Smooth muscle cell (in vitro differentiated cells): ENCODE results near the gene CKAP5. TPM values are rescaled to one million over a fixed set of nuclear protein-coding genes. Genes with fewer than 3 reads are reported as not detected.

Experiments used
- DNase-seq: peaks from one replicate; lab custom pipeline; 2025; ENCODE audit not compliant: unreplicated experiment; lab: John Stamatoyannopoulos, UW
- H2AFZ ChIP-seq: fragments of 200-600 bp; sonication (generic); 2 replicates; pipeline ENCODE4 v1.6.0; 2016; ENCODE audit warnings: antibody characterized with exemption, low read depth, mild to moderate bottlenecking
- H3F3A ChIP-seq: fragments of 200-600 bp; sonication (generic); 2 replicates; pipeline ENCODE4 v1.6.0; 2017; ENCODE audit warnings: antibody characterized with exemption, low read depth
- H3K27ac ChIP-seq: fragments of 200-600 bp; sonication (generic); 2 replicates; pipeline ENCODE4 v1.5.1; 2016; ENCODE audit warnings: low read depth, mild to moderate bottlenecking
- H3K27me3 ChIP-seq: fragments of 200-600 bp; sonication (generic); 2 replicates; pipeline ENCODE4 v1.6.1; 2016; ENCODE audit warnings: low read depth, mild to moderate bottlenecking
- H3K36me3 ChIP-seq: fragments of 200-600 bp; sonication (generic); 2 replicates; pipeline ENCODE4 v1.5.1; 2016; ENCODE audit warnings: low read depth
- H3K4me1 ChIP-seq: fragments of 200-600 bp; sonication (generic); 2 replicates; pipeline ENCODE4 v1.5.1; 2016; ENCODE audit warnings: low read depth
- H3K4me2 ChIP-seq: fragments of 200-600 bp; sonication (generic); 2 replicates; pipeline ENCODE4 v1.6.0; 2016; ENCODE audit warnings: mild to moderate bottlenecking
- H3K4me3 ChIP-seq: fragments of 200-600 bp; sonication (generic); 2 replicates; pipeline ENCODE4 v1.5.1; 2016; ENCODE audit warnings: mild to moderate bottlenecking
- H3K79me2 ChIP-seq: fragments of 200-600 bp; sonication (generic); 2 replicates; pipeline ENCODE4 v1.6.0; 2016; ENCODE audit warnings: low read depth, mild to moderate bottlenecking
- H3K9ac ChIP-seq: fragments of 200-600 bp; sonication (generic); 2 replicates; pipeline ENCODE4 v1.6.0; 2016; ENCODE audit warnings: low read depth
- H3K9me3 ChIP-seq: fragments of 200-600 bp; sonication (generic); replicated peaks from 2 replicates; pipeline ENCODE4 v1.5.1; 2016; ENCODE audit warnings: low read depth
- H4K20me1 ChIP-seq: fragments of 200-600 bp; sonication (generic); 2 replicates; pipeline ENCODE4 v1.6.0; 2016; ENCODE audit warnings: low read depth
- WGBS: methylation state at CpG from one replicate; pipeline ENCODE4 v1.1.7; 2016; ENCODE audit warnings: low lambda C conversion rate; 5-methylcytosine and 5-hydroxymethylcytosine counted together
- polyA plus RNA-seq: library from polyadenylated mRNA; unstranded; fragments of >200 nt; fragmentation: Nextera tagmentation; extraction: Ambion mirVana; gene quantifications from 2 replicates; pipeline ENCODE4 v1.2.1, GENCODE V29; 2016
- total RNA-seq: library from RNA; depleted of rRNA; stranded (reverse); fragments of >200 nt; gene quantifications from 2 replicates; pipeline ENCODE4 v1.2.3, GENCODE V29; 2014
- TF ChIP-seq, protein P1 (sequence below): fragments of 200-600 bp; sonication (generic); IDR thresholded peaks from 2 replicates; pipeline ENCODE4 v1.5.1; 2017; ENCODE audit warnings: borderline replicate concordance, mild to moderate bottlenecking, antibody characterized with exemption; ENCODE audit not compliant: insufficient read depth, poor library complexity, severe bottlenecking

Gene CKAP5
- total and polyA plus RNA-seq, 2 experiments from 2014 or later: 24.5 to 57.0 TPM

DNA sequence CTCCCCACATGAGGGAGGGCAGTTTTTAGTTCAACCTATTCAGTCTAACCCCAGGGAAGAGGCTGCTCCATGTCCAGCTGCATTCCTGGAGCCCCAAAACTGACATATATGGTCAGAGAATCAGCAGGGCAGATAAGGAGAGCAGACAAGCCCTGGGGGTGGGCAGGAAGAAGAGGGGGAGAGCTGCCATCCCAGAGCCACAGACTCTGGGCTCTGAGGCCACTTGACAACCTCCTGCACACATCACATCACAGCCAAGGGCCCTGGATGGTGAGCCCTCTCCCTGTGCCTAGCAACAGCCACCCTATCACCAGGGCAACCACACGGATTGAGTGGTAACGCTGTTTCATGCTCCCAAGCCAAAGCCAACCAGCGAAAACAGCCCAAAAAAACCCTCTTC, 148.8 kb downstream of the CKAP5 start:
- no peaks in the 10 kb centered on the region for H3K9me3 ChIP-seq
- H2AFZ ChIP-seq: no peak overlapping the region
- H3K27ac ChIP-seq: peak overlapping the region; percentile 96
- peaks cover 8% of the 10 kb centered on the region for H3F3A ChIP-seq
- no peak for DNase-seq
- 45% methylated on average over 3 of the region's 3 CpGs for WGBS
- peaks cover 37% of the 10 kb centered on the region for H3K79me2 ChIP-seq
- TF ChIP-seq, protein P1, sequence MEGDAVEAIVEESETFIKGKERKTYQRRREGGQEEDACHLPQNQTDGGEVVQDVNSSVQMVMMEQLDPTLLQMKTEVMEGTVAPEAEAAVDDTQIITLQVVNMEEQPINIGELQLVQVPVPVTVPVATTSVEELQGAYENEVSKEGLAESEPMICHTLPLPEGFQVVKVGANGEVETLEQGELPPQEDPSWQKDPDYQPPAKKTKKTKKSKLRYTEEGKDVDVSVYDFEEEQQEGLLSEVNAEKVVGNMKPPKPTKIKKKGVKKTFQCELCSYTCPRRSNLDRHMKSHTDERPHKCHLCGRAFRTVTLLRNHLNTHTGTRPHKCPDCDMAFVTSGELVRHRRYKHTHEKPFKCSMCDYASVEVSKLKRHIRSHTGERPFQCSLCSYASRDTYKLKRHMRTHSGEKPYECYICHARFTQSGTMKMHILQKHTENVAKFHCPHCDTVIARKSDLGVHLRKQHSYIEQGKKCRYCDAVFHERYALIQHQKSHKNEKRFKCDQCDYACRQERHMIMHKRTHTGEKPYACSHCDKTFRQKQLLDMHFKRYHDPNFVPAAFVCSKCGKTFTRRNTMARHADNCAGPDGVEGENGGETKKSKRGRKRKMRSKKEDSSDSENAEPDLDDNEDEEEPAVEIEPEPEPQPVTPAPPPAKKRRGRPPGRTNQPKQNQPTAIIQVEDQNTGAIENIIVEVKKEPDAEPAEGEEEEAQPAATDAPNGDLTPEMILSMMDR: no peak
- H3K27me3 ChIP-seq: no peaks in the 10 kb centered on the region
- no peak overlapping the region for H3K4me3 ChIP-seq
- no peak overlapping the region for H3K9ac ChIP-seq
- peaks cover 8% of the 10 kb centered on the region for H3K4me1 ChIP-seq
- H4K20me1 ChIP-seq: peaks cover 14% of the 10 kb centered on the region
- no peaks in the 10 kb centered on the region for H3K36me3 ChIP-seq
- H3K4me2 ChIP-seq: peak overlapping the region; percentile 11

DNA sequence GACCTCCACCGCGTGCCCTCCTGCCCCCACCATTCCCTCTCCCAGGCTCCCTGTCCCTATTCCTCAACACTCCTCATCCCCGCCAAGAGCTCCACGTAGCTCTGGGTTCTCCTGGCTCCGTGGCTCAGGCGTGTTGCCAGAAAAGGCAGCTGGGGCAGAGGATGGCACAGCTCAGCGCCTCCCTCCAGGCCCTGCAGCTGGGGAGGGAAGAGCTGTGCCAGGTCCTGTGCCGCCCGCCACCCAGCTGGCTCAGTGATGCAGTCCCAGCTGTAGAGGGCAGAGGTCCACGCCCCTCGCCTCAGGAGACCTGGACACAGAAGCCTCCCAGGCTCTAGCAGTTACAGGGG, 149.9 kb downstream of the CKAP5 start:
- Histone ChIP-seq H3K27ac (no peak overlapping the region), H3K4me3 (no peak overlapping the region), H3K9ac (no peak overlapping the region), H3K4me2 (no peak overlapping the region), H3K27me3 (no peaks in the 10 kb centered on the region), H3K4me1 (peaks cover 8% of the 10 kb centered on the region), H3K79me2 (peaks cover 26% of the 10 kb centered on the region), H2AFZ (no peak overlapping the region), H3F3A (peaks cover 8% of the 10 kb centered on the region), H3K9me3 (no peaks in the 10 kb centered on the region), H4K20me1 (peaks cover 14% of the 10 kb centered on the region), H3K36me3 (no peaks in the 10 kb centered on the region)
- TF ChIP-seq, protein P1: no peak
- DNase-seq: no peak
- WGBS: 96% methylated on average over 11 of the region's 11 CpGs

DNA sequence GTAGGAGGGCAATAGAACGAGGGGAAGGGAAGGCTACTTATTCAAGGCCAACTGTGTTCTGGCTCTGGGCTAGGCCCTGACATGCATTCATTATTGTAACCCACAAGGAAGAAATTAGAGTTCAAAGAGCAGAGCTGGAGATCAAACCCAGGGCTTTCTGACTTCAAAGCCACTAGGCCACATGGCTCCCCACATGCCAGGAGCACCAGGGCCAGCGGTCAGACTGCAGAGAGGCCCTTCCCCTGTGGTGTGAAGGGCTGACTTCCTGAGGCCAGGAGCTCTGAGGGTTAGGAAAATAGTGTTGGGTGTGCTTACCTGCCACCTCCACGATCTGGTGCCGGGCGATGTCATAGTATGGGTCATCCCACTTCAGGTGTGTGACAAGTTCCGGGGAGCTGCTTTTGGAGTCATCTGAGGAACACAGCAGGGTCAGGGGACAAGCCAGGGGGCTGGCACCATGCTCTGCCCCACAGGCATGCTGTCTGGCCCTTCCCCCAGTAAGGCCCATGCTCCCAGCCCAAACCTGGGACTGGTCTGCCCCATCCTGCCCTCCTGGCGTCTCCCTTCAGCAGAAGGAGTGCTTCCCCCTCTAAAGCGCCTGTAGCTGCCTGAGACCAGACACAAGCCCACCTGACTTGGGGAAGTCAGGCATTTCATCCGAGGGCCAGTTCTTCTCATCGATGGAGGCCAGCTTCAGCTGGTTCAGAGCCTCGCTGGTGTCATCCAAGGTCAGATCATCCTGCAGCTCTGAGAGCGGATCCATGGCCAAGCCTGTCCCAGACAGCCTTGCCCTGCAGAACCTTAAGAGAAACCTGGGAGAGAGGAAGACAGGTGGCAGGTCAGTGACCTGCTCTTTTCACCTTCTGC, 150.5 kb downstream of the CKAP5 start:
- Histone ChIP-seq H3K79me2 (peaks cover 23% of the 10 kb centered on the region), H4K20me1 (peaks cover 14% of the 10 kb centered on the region), H3K27me3 (no peaks in the 10 kb centered on the region), H3K4me3 (no peak overlapping the region), H3K36me3 (no peaks in the 10 kb centered on the region), H2AFZ (no peak overlapping the region), H3F3A (peaks cover 8% of the 10 kb centered on the region), H3K27ac (peak overlapping the region; percentile 79), H3K4me1 (peaks cover 8% of the 10 kb centered on the region), H3K4me2 (no peak overlapping the region), H3K9ac (no peak overlapping the region), H3K9me3 (no peaks in the 10 kb centered on the region)
- DNase-seq: no peak
- TF ChIP-seq, protein P1: no peak
- WGBS: 96% methylated on average over 12 of the region's 12 CpGs

DNA sequence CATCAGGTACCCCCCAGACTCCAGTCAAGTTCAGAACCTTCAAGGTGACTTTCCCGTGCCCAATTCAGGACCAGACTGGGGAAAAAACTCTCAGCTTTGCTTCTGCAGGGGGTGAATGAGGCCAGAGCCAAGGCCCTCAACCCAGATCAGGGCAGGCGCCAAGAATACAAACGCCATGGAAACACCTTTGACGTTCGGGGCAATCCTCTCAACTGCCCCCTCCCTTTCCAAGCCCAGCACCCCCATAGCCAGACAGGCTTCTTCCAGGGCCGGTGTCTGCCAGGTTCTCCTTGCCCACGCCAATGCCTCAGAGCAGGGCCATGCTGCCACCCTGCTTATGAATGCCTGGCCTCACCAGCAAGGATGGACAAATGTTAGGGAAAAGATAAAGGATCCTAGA, 151.5 kb downstream of the CKAP5 start:
- H3K27me3 ChIP-seq: no peaks in the 10 kb centered on the region
- no peak overlapping the region for H3K4me2 ChIP-seq
- no peaks in the 10 kb centered on the region for H3K36me3 ChIP-seq
- H4K20me1 ChIP-seq: peaks cover 14% of the 10 kb centered on the region
- H3K4me3 ChIP-seq: no peak overlapping the region
- H3K4me1 ChIP-seq: peaks cover 5% of the 10 kb centered on the region
- TF ChIP-seq, protein P1: no peak
- no peak overlapping the region for H3K9ac ChIP-seq
- peaks cover 18% of the 10 kb centered on the region for H3K79me2 ChIP-seq
- DNase-seq: no peak
- H3K27ac ChIP-seq: peak overlapping the region; percentile 79
- 94% methylated on average over 7 of the region's 7 CpGs for WGBS
- peaks cover under 1% of the 10 kb centered on the region for H3F3A ChIP-seq
- no peaks in the 10 kb centered on the region for H3K9me3 ChIP-seq
- H2AFZ ChIP-seq: no peak overlapping the region
